ENCODE measurements around the gene SNX33. TPM values are rescaled to one million over a fixed set of nuclear protein-coding genes. Genes with fewer than 3 reads are reported as not detected.
"Not testable (repeated sequence)": the region's sequence is repeated elsewhere in the genome, so short reads cannot be mapped to it uniquely, and the experiment has no call there.

Gene SNX33
- total and polyA plus RNA-seq, 5 experiments from 2014 or later = 0.05 to 1.7 (median 0.44) TPM

GRCh38 chr15:75694241-75695182 is 46.8 kb downstream of the SNX33 start:
- Mint-ChIP-seq H3K27me3 (peaks cover 0 to 8% (median 5%) of the 10 kb centered on the region in 5 donors), H3K4me3 (peak overlapping the region in 4 of 10 donors; percentile 20 to 48 (median 33)), H3K9me3 (no peaks in the 10 kb centered on the region), H3K4me1 (peaks cover 18 to 45% (median 30%) of the 10 kb centered on the region in 4 donors), H3K36me3 (no peaks in the 10 kb centered on the region), H3K27ac (peak overlapping the region in 4 of 10 donors; percentile 13 to 73 (median 51))
- no peak for ATAC-seq
- POLR2A ChIA-PET = no interaction called here
- no peak for DNase-seq

GRCh38 chr15:75695220-75695619 is 47.5 kb downstream of the SNX33 start:
- peak overlapping the region in 4 of 10 donors; percentile 13 to 73 (median 51) for H3K27ac Mint-ChIP-seq
- peaks cover 18 to 50% (median 33%) of the 10 kb centered on the region in 4 donors for H3K4me1 Mint-ChIP-seq
- ATAC-seq (peak in 1 of 2 donors; percentile 33), DNase-seq (no peak)
- H3K27me3 Mint-ChIP-seq = peaks cover 0 to 8% (median 5%) of the 10 kb centered on the region in 5 donors
- H3K4me3 Mint-ChIP-seq = peak overlapping the region in 4 of 10 donors; percentile 15 to 50 (median 40)
- H3K36me3 Mint-ChIP-seq = no peaks in the 10 kb centered on the region
- POLR2A ChIA-PET = no interaction called here
- H3K9me3 Mint-ChIP-seq = no peaks in the 10 kb centered on the region

- Mint-ChIP-seq H3K9me3 (no peaks in the 10 kb centered on the region), H3K4me1 (peaks cover 18 to 56% (median 33%) of the 10 kb centered on the region in 4 donors), H3K27me3 (peaks cover 0 to 8% (median 5%) of the 10 kb centered on the region in 5 donors), H3K4me3 (peak overlapping the region in 3 of 10 donors; percentile 32 to 39 (median 32)), H3K36me3 (no peaks in the 10 kb centered on the region), H3K27ac (peak overlapping the region in 5 of 10 donors; percentile 13 to 67 (median 52))
- POLR2A ChIA-PET = no interaction called here
- no peak for ATAC-seq
- no peak for DNase-seq
Measured at GRCh38 chr15:75695634-75696310, 48.1 kb downstream of the SNX33 start.

GRCh38 chr15:75696311-75696720 is 48.6 kb downstream of the SNX33 start:
- POLR2A ChIA-PET = no interaction called here
- H3K9me3 Mint-ChIP-seq = no peaks in the 10 kb centered on the region
- H3K36me3 Mint-ChIP-seq = no peaks in the 10 kb centered on the region
- DNase-seq = no peak
- H3K27ac Mint-ChIP-seq = peak overlapping the region in 3 of 10 donors; percentile 30 to 67 (median 63)
- H3K27me3 Mint-ChIP-seq = peaks cover 0 to 8% (median 5%) of the 10 kb centered on the region in 5 donors
- peaks cover 18 to 57% (median 33%) of the 10 kb centered on the region in 4 donors for H3K4me1 Mint-ChIP-seq
- H3K4me3 Mint-ChIP-seq = no peak overlapping the region
- ATAC-seq = no peak

GRCh38 chr15:75696854-75697259 is 49.1 kb downstream of the SNX33 start:
- Mint-ChIP-seq H3K9me3 (no peaks in the 10 kb centered on the region), H3K36me3 (no peaks in the 10 kb centered on the region), H3K27ac (no peak overlapping the region), H3K27me3 (peaks cover 0 to 8% (median 5%) of the 10 kb centered on the region in 5 donors), H3K4me1 (peaks cover 18 to 62% (median 33%) of the 10 kb centered on the region in 4 donors), H3K4me3 (no peak overlapping the region)
- DNase-seq (no peak), ATAC-seq (no peak)
- POLR2A ChIA-PET = no interaction called here

- POLR2A ChIA-PET = no interaction called here
Measured at GRCh38 chr15:75697523-75697922, 49.8 kb downstream of the SNX33 start.

GRCh38 chr15:75697974-75698747 is 50.4 kb downstream of the SNX33 start:
- H3K4me1 Mint-ChIP-seq = peaks cover 16 to 58% (median 30%) of the 10 kb centered on the region in 4 donors
- H3K4me3 Mint-ChIP-seq, H3K27ac Mint-ChIP-seq, H3K27me3 Mint-ChIP-seq, DNase-seq, H3K9me3 Mint-ChIP-seq, ATAC-seq, POLR2A ChIA-PET, H3K36me3 Mint-ChIP-seq: not testable (repeated sequence)

More at GRCh38 chr15:75697523-75697922, 49.8 kb downstream of the SNX33 start:
- Mint-ChIP-seq H3K27me3 (peaks cover 0 to 5% (median 1%) of the 10 kb centered on the region in 5 donors), H3K36me3 (no peaks in the 10 kb centered on the region), H3K4me1 (peaks cover 16 to 63% (median 31%) of the 10 kb centered on the region in 4 donors), H3K9me3 (no peaks in the 10 kb centered on the region), H3K27ac (no peak overlapping the region), H3K4me3 (no peak overlapping the region)
- no peak for DNase-seq
- no peak for ATAC-seq

GRCh38 chr15:75699517-75699916 is 51.8 kb downstream of the SNX33 start:
- DNase-seq, H3K36me3 Mint-ChIP-seq, H3K9me3 Mint-ChIP-seq, H3K27me3 Mint-ChIP-seq, POLR2A ChIA-PET, ATAC-seq: not testable (repeated sequence)
- Mint-ChIP-seq H3K4me1 (peaks cover 16 to 47% (median 28%) of the 10 kb centered on the region in 4 donors), H3K27ac (peak overlapping the region in 1 of 10 donors; percentile 75), H3K4me3 (peak overlapping the region in 1 of 10 donors; percentile 66)

GRCh38 chr15:75699961-75700874 is 52.5 kb downstream of the SNX33 start:
- not testable (repeated sequence) for H3K27me3 Mint-ChIP-seq, H3K4me3 Mint-ChIP-seq

GRCh38 chr15:75701071-75702003 is 53.6 kb downstream of the SNX33 start:
- H3K36me3 Mint-ChIP-seq, DNase-seq, H3K27me3 Mint-ChIP-seq, POLR2A ChIA-PET, ATAC-seq, H3K9me3 Mint-ChIP-seq, H3K4me3 Mint-ChIP-seq, H3K27ac Mint-ChIP-seq: not testable (repeated sequence)
- H3K4me1 Mint-ChIP-seq = peaks cover 5 to 30% (median 11%) of the 10 kb centered on the region in 4 donors

More at GRCh38 chr15:75699961-75700874, 52.5 kb downstream of the SNX33 start:
- ATAC-seq = peak; percentile 30 to 57
- DNase-seq, POLR2A ChIA-PET, H3K36me3 Mint-ChIP-seq, H3K9me3 Mint-ChIP-seq: not testable (repeated sequence)
- Mint-ChIP-seq H3K4me1 (peaks cover 10 to 40% (median 21%) of the 10 kb centered on the region in 4 donors), H3K27ac (peak overlapping the region in 2 of 10 donors; percentile 32 to 75)

All from naive thymus-derived CD8-positive, alpha-beta T cell (primary cell).